Immature natural killer cell (primary cell): ENCODE results near the gene UBE2Z. TPM values are rescaled to one million over a fixed set of nuclear protein-coding genes. Genes with fewer than 3 reads are reported as not detected.
"Not testable (repeated sequence)": the region's sequence is repeated elsewhere in the genome, so short reads cannot be mapped to it uniquely, and the experiment has no call there.

ENCODE experiments used
- DNase-seq, 3 donors: peaks; one replicate each; pipeline ENCODE4 v3.0.0; 2022; ENCODE audit warnings: mixed read lengths in 1 of 3
- H3K27ac Mint-ChIP-seq, 6 donors: one replicate each; pipeline ENCODE4 v1.8.0; 2020; ENCODE audit warnings: mixed read lengths in 6 of 6, mild to moderate bottlenecking in 5 of 6, inconsistent platforms in 4 of 6, moderate library complexity in 3 of 6
- H3K27me3 Mint-ChIP-seq, 3 donors: one replicate each; pipeline ENCODE4 v1.8.0; 2020 to 2021; ENCODE audit warnings: low read depth in 3 of 3, mild to moderate bottlenecking in 3 of 3, mixed read lengths in 3 of 3, moderate library complexity in 3 of 3, inconsistent platforms in 1 of 3
- H3K36me3 Mint-ChIP-seq, 3 donors: one replicate each; pipeline ENCODE4 v1.8.0; 2020; ENCODE audit warnings: mixed read lengths in 3 of 3, inconsistent platforms in 2 of 3, mild to moderate bottlenecking in 2 of 3
- H3K4me1 Mint-ChIP-seq, 2 donors: one replicate each; pipeline ENCODE4 v1.8.0; 2020; ENCODE audit warnings: inconsistent platforms in 2 of 2, mild to moderate bottlenecking in 2 of 2, mixed read lengths in 2 of 2, moderate library complexity in 1 of 2
- H3K4me3 Mint-ChIP-seq, 5 donors: one replicate each; pipeline ENCODE4 v1.8.0; 2020; ENCODE audit warnings: mild to moderate bottlenecking in 5 of 5, mixed read lengths in 5 of 5, inconsistent platforms in 3 of 5, moderate library complexity in 3 of 5
- H3K9me3 Mint-ChIP-seq, 6 donors: one replicate each; pipeline ENCODE4 v1.8.0; 2020; ENCODE audit warnings: mild to moderate bottlenecking in 6 of 6, mixed read lengths in 6 of 6, inconsistent platforms in 4 of 6, moderate library complexity in 3 of 6
- polyA plus RNA-seq, 3 donors: library from polyadenylated mRNA; unstranded; fragments of 300-500 nt; fragmentation: Illumina TruSeq; gene quantifications; one replicate each; pipeline ENCODE4 v1.2.3, GENCODE V29; 2021

Gene UBE2Z
- polyA plus RNA-seq, 3 donors from 2014 or later = 62.4 to 84.3 (median 65.3) TPM

GRCh38 chr17:48912476-48912875, 4.3 kb downstream of the UBE2Z start:
- Mint-ChIP-seq H3K9me3 (no peaks in the 10 kb centered on the region), H3K27ac (peak overlapping the region in 2 of 6 donors; percentile 5 to 24), H3K4me3 (no peak overlapping the region), H3K36me3 (peaks cover 8 to 22% (median 21%) of the 10 kb centered on the region in 3 donors), H3K27me3 (peaks cover 3 to 5% (median 4%) of the 10 kb centered on the region in 3 donors), H3K4me1 (peaks cover 61 to 86% of the 10 kb centered on the region in 2 donors)
- no peak for DNase-seq

DNA sequence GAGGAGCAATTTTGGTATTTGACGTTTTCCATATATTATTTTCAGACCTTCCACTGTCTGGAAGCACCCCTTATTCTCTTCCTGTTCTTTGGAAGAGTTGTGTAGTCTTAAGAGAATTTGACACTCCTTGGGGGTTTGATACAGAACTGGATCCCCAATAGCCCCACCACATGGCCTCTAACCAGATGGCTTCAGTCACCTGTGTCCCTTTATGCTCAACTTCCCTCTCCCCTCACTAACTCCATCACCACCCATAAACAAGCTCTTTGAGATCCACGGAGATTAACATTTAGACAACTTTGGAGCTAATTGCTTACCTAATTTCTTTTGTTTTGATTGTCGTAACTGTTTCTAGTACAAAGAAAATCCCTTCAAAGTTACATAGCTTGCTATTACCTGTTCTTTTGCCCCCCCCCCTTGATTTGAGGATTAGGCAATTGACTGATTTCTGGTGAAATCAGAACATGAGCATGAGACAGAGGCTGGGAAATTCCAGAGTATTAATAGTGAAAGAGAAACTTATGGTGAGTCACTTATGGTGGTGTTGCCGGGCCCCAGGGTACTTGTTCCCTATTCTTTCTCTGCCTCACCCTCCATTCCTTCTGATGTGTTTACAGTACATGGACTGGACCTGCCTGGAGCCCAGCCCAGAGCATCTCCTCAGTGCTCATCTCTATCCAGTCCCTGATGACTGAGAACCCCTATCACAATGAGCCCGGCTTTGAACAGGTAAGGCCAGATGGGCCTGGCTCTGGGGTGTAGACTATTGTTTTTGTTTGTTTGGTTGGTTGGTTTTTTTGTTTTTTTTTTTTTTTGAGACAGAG, 7.5 kb downstream of the UBE2Z start:
- Mint-ChIP-seq H3K4me1 (peaks cover 37 to 59% of the 10 kb centered on the region in 2 donors), H3K27me3 (no peaks in the 10 kb centered on the region), H3K36me3 (peaks cover 16 to 27% (median 22%) of the 10 kb centered on the region in 3 donors), H3K9me3 (no peaks in the 10 kb centered on the region), H3K27ac (peak overlapping the region; percentile 12 to 89 (median 84)), H3K4me3 (no peak overlapping the region)
- peak in 1 of 3 donors; percentile 19 for DNase-seq

DNA sequence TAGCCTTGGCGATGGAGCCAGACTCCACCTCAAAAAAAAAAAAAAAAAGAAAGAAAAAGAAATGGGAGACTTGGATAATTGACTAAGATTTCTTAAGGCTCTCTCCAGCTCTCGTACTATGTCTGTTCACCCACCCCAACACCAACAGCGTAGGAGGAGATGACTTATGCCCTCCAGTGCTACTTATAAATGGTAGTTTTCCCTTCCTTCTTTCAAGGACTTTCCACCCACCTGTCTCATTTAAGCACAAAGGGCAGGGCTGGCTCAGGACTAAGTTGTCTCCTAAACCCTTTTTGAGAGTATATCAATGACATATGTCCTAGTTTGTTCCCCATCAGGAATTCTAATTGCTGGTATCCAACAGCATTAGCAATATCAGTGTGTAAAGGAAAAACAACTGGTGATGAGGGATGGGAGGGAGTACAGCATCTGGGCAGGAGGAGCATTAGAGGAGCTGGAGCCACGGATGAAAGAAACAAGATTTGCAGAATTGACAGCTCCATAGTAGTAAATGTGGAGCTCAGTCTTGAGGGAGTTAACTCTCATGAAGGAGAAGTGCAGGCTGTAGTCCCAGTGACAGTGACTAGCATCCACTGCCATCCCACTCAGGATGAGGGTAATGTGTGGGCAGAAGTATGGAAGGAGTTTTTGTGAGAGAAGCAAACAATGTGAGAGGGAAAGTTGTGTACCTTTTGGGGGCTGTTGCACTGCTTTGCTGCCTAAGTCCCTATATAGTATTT, 17.2 kb downstream of the UBE2Z start:
- H3K27ac Mint-ChIP-seq = peak overlapping the region in 4 of 6 donors; percentile 50 to 69 (median 64)
- peaks cover 24 to 46% (median 25%) of the 10 kb centered on the region in 3 donors for H3K36me3 Mint-ChIP-seq
- H3K9me3 Mint-ChIP-seq = no peaks in the 10 kb centered on the region
- H3K4me1 Mint-ChIP-seq = peaks cover 3 to 11% of the 10 kb centered on the region in 2 donors
- H3K27me3 Mint-ChIP-seq = peaks cover 0 to 4% (median 2%) of the 10 kb centered on the region in 3 donors
- DNase-seq = no peak
- H3K4me3 Mint-ChIP-seq = no peak overlapping the region

- Mint-ChIP-seq H3K4me1 (peaks cover 2 to 11% of the 10 kb centered on the region in 2 donors), H3K36me3 (peaks cover 21 to 43% (median 22%) of the 10 kb centered on the region in 3 donors), H3K4me3 (no peak overlapping the region), H3K27ac (peak overlapping the region in 1 of 6 donors; percentile 60), H3K9me3 (no peaks in the 10 kb centered on the region), H3K27me3 (peaks cover 0 to 4% (median 2%) of the 10 kb centered on the region in 3 donors)
- DNase-seq = no peak
Measured at GRCh38 chr17:48925991-48926342, 17.8 kb downstream of the UBE2Z start.

- no peak for DNase-seq
- no peak overlapping the region for H3K4me3 Mint-ChIP-seq
- H3K9me3 Mint-ChIP-seq = no peaks in the 10 kb centered on the region
- peaks cover 15 to 40% (median 18%) of the 10 kb centered on the region in 3 donors for H3K36me3 Mint-ChIP-seq
- H3K27me3 Mint-ChIP-seq = peaks cover 0 to 2% (median 2%) of the 10 kb centered on the region in 3 donors
- H3K4me1 Mint-ChIP-seq = peaks cover 0 to 11% of the 10 kb centered on the region in 2 donors
- peak overlapping the region; percentile 1 to 77 (median 56) for H3K27ac Mint-ChIP-seq
Measured at GRCh38 chr17:48927978-48928745, 20.0 kb downstream of the UBE2Z start.

DNA sequence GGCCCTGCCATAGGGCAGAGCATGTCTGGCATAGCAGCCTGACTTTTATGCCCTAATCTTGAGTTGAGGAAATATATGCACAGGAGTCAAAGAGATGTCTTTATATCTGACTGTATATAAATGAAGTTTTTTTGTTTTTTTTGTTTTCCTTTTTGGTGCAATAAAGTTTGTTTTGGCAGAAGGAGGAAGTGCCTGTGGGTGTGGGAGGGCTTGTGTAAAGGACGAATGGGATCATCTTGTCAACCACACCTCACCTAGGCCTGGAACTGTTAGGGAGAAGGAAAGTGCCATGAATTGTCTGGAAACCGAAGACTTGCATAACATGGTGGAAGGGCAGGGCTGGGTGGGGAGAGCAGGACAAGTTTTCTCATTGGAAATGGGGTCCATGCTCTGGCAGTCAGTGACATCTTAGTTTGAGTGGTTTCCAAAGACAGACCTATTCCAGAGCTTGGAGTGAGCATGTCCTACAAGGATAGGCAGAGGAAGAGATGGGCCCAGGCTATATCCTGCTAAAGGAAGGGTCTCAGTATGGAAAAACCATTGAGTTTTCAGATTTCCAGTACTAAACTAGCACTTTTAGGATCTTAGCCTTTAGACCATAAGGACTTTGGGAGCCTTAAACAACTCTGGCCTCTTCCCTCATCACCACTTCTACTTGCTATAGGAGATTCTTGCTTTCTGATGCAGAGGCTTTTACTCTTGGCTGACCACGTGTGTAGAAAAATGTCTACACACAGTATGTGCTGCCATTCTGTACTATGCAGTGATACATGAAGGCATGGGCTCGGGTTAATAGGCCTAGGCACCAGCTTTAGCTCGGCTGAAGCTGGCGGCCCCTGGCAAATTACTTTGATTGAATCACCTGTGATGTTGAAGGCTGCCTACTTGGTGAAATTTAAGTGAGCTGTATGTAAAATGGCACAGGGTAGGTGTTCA, 20.9 kb downstream of the UBE2Z start:
- no peaks in the 10 kb centered on the region for H3K9me3 Mint-ChIP-seq
- H3K4me1 Mint-ChIP-seq = peaks cover 0 to 11% of the 10 kb centered on the region in 2 donors
- H3K4me3 Mint-ChIP-seq = no peak overlapping the region
- H3K27ac Mint-ChIP-seq = peak overlapping the region in 5 of 6 donors; percentile 21 to 67 (median 51)
- H3K27me3 Mint-ChIP-seq = peaks cover 0 to 2% (median 2%) of the 10 kb centered on the region in 3 donors
- H3K36me3 Mint-ChIP-seq = peaks cover 15 to 41% (median 18%) of the 10 kb centered on the region in 3 donors
- DNase-seq = no peak

DNA sequence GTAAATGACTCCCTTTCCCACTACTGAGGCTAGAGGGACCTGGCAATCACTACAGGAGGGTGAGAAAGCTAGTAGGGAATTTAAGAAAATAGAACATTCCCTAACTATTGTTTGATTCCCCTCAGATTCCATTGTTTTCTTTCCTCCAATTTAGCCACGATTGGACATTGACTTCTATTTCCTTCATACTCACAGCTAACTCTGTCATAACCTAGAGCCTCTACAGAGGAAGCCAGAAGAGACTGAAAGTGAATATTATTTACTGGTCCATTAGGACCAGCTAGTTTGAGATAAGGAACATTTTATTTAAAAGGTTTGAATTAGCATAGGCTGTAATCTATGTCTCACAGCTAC, 21.6 kb downstream of the UBE2Z start:
- Mint-ChIP-seq H3K4me3 (no peak overlapping the region), H3K27me3 (peaks cover 0 to 2% (median 2%) of the 10 kb centered on the region in 3 donors), H3K9me3 (no peaks in the 10 kb centered on the region), H3K4me1 (peaks cover 0 to 11% of the 10 kb centered on the region in 2 donors), H3K36me3 (peaks cover 15 to 44% (median 18%) of the 10 kb centered on the region in 3 donors), H3K27ac (peak overlapping the region in 2 of 6 donors; percentile 30 to 51)
- DNase-seq = no peak

DNA sequence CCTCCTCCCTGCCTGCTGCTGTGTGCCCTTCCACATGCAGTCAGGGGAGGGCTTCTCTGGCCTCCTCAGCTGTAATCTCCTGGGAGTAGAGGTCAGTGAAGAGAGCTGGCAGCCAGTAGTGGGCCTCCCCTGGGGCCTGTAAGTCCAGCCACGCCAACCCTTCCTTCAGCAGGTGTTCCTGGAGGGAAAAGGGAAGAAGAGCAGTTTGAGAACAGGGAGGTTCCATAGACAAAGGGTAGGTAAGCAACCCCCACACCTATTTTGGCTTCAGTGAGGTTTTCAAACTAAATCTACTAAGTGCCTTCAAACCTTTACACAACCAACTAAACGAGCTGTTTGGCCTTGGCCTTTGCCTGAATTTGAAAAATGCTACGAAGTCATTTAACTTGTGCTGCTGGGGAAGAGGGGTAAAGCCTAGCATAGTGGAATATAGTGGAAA, 22.2 kb downstream of the UBE2Z start:
- Mint-ChIP-seq H3K4me3 (no peak overlapping the region), H3K27ac (peak overlapping the region in 2 of 6 donors; percentile 43 to 64), H3K27me3 (peaks cover 0 to 2% (median 2%) of the 10 kb centered on the region in 3 donors), H3K9me3 (no peaks in the 10 kb centered on the region), H3K4me1 (peaks cover 0 to 11% of the 10 kb centered on the region in 2 donors), H3K36me3 (peaks cover 14 to 43% (median 15%) of the 10 kb centered on the region in 3 donors)
- DNase-seq = no peak

DNA sequence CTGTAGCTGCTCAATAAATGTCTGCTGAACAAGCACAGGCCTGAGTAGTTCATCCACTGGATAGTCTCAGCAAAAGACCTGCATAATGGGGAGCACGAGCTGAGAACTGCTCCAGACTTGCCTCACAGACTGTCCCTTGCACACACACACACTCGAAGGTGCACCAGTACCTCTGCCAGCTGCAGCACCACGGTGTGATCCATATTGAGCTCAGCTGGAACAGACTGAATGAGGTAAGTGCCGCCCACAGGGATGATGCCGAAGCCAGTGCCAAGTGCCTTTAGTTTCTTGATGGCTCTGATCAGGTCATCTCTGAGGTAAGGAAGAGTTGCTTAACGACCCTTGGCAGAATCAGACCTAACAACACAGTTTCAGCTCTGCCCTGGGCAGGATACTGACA, 24.8 kb downstream of the UBE2Z start:
- no peaks in the 10 kb centered on the region for H3K9me3 Mint-ChIP-seq
- peaks cover 0 to 2% (median 0%) of the 10 kb centered on the region in 3 donors for H3K27me3 Mint-ChIP-seq
- peak overlapping the region in 1 of 6 donors; percentile 28 for H3K27ac Mint-ChIP-seq
- peaks cover 10 to 40% (median 11%) of the 10 kb centered on the region in 3 donors for H3K36me3 Mint-ChIP-seq
- no peak for DNase-seq
- no peak overlapping the region for H3K4me3 Mint-ChIP-seq
- H3K4me1 Mint-ChIP-seq = peaks cover 0 to 11% of the 10 kb centered on the region in 2 donors

- Mint-ChIP-seq H3K4me1 (peaks cover 22 to 28% of the 10 kb centered on the region in 2 donors), H3K27ac (peak within 1 kb of the TSS; percentile 91 to 98 (median 96)), H3K4me3 (peak within 1 kb of the TSS; percentile 88 to 98 (median 97)), H3K27me3 (peaks cover 2 to 13% (median 6%) of the 10 kb centered on the region in 3 donors), H3K36me3 (peaks cover 4 to 7% (median 5%) of the 10 kb centered on the region in 3 donors), H3K9me3 (peaks cover 0 to 2% (median 0%) of the 10 kb centered on the region in 6 donors)
- peak; percentile 91 to 92 (median 92) for DNase-seq
Measured at GRCh38 chr17:48944515-48945260, 36.5 kb downstream of the UBE2Z start, which contains the start of gene SNF8. TSS of gene SNF8 (minus strand) at chr17:48944842. CDS start at chr17:48944734, 108 bp downstream.

GRCh38 chr17:48945261-48945651, 37.0 kb downstream of the UBE2Z start:
- Mint-ChIP-seq H3K4me3 (peak overlapping the region; percentile 88 to 98 (median 97)), H3K27me3 (peaks cover 2 to 13% (median 6%) of the 10 kb centered on the region in 3 donors), H3K4me1 (peaks cover 22 to 28% of the 10 kb centered on the region in 2 donors), H3K27ac (peak overlapping the region; percentile 88 to 97 (median 92))
- not testable (repeated sequence) for H3K36me3 Mint-ChIP-seq, H3K9me3 Mint-ChIP-seq, DNase-seq

DNA sequence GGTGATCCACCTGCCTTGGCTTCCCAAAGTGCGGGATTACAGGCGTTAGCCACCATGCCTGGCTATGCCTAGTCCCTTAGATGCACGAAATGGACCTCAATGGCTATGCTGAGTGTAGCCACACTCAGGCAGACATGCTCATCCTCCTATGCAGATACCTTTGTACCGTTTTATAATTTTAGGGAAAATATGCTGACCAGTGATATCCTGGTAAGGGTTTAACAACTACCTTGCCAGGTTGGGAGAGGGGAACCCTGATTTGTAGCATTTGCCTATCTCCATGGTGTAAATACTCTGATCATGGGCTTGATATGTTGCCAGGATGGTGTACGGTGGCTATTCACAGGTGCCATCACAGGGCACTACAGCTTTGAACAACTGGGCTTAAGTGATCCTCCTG, 43.4 kb downstream of the UBE2Z start:
- peaks cover 3 to 4% of the 10 kb centered on the region in 2 donors for H3K4me1 Mint-ChIP-seq
- H3K36me3 Mint-ChIP-seq = peaks cover 0 to 4% (median 0%) of the 10 kb centered on the region in 3 donors
- H3K27me3 Mint-ChIP-seq = peaks cover 2 to 11% (median 4%) of the 10 kb centered on the region in 3 donors
- H3K9me3 Mint-ChIP-seq = peaks cover 0 to 2% (median 0%) of the 10 kb centered on the region in 6 donors
- H3K4me3 Mint-ChIP-seq = no peak overlapping the region
- H3K27ac Mint-ChIP-seq = no peak overlapping the region
- DNase-seq = no peak
